Measurements from ENCODE around the gene DHX9. TPM values are rescaled to one million over a fixed set of nuclear protein-coding genes. Genes with fewer than 3 reads are reported as not detected.
"Not testable (repeated sequence)": the region's sequence is repeated elsewhere in the genome, so short reads cannot be mapped to it uniquely, and the experiment has no call there.

DHX9 gene
- polyA plus RNA-seq, 1 donor: 159 TPM

GRCh38 chr1:182885591-182885990 is 46.4 kb downstream of the DHX9 start:
- Histone ChIP-seq H3K9me3 (ENCODE audit: control insufficient read depth, low read depth, low read length) (no peaks in the 10 kb centered on the region), H3K27ac (ENCODE audit: low read length) (no peak overlapping the region), H3K36me3 (ENCODE audit: control insufficient read depth, insufficient read depth, low read length) (peaks cover 75% of the 10 kb centered on the region), H3K27me3 (ENCODE audit: control insufficient read depth, insufficient read depth, low read length) (no peaks in the 10 kb centered on the region), H3K4me1 (ENCODE audit: control insufficient read depth, insufficient read depth, low read length) (no peaks in the 10 kb centered on the region), H3K4me3 (ENCODE audit: low read length) (no peak overlapping the region)
- 100% methylated on average over 2 of the region's 3 CpGs for WGBS (ENCODE audit: insufficient coverage, low lambda C conversion rate)
- DNase-seq: no peak

- no peaks in the 10 kb centered on the region for H3K9me3 ChIP-seq (ENCODE audit: control insufficient read depth, low read depth, low read length)
- no peak overlapping the region for H3K27ac ChIP-seq (ENCODE audit: low read length)
- no peak for DNase-seq
- no peaks in the 10 kb centered on the region for H3K27me3 ChIP-seq (ENCODE audit: control insufficient read depth, insufficient read depth, low read length)
- H3K36me3 ChIP-seq (ENCODE audit: control insufficient read depth, insufficient read depth, low read length): peaks cover 63% of the 10 kb centered on the region
- no peak overlapping the region for H3K4me3 ChIP-seq (ENCODE audit: low read length)
- H3K4me1 ChIP-seq (ENCODE audit: control insufficient read depth, insufficient read depth, low read length): no peaks in the 10 kb centered on the region
- 100% methylated on average over 2 of the region's 11 CpGs for WGBS (ENCODE audit: insufficient coverage, low lambda C conversion rate)
Observed at GRCh38 chr1:182886985-182887384, 47.8 kb downstream of the DHX9 start.

GRCh38 chr1:182888736-182889531 is 49.8 kb downstream of the DHX9 start:
- Histone ChIP-seq H3K27ac (ENCODE audit: low read length) (no peak overlapping the region), H3K27me3 (ENCODE audit: control insufficient read depth, insufficient read depth, low read length) (no peaks in the 10 kb centered on the region), H3K9me3 (ENCODE audit: control insufficient read depth, low read depth, low read length) (no peaks in the 10 kb centered on the region), H3K36me3 (ENCODE audit: control insufficient read depth, insufficient read depth, low read length) (peaks cover 46% of the 10 kb centered on the region), H3K4me3 (ENCODE audit: low read length) (no peak overlapping the region), H3K4me1 (ENCODE audit: control insufficient read depth, insufficient read depth, low read length) (no peaks in the 10 kb centered on the region)
- 70% methylated on average over 2 of the region's 7 CpGs for WGBS (ENCODE audit: insufficient coverage, low lambda C conversion rate)
- DNase-seq: no peak

- H3K36me3 ChIP-seq (ENCODE audit: control insufficient read depth, insufficient read depth, low read length): peaks cover 36% of the 10 kb centered on the region
- no peak overlapping the region for H3K4me3 ChIP-seq (ENCODE audit: low read length)
- H3K9me3 ChIP-seq (ENCODE audit: control insufficient read depth, low read depth, low read length): no peaks in the 10 kb centered on the region
- H3K27me3 ChIP-seq (ENCODE audit: control insufficient read depth, insufficient read depth, low read length): no peaks in the 10 kb centered on the region
- H3K27ac ChIP-seq (ENCODE audit: low read length): no peak overlapping the region
- no CpG with 5 or more reads among the region's 6 CpGs for WGBS (ENCODE audit: insufficient coverage, low lambda C conversion rate)
- H3K4me1 ChIP-seq (ENCODE audit: control insufficient read depth, insufficient read depth, low read length): no peaks in the 10 kb centered on the region
- no peak for DNase-seq
Observed at GRCh38 chr1:182889997-182890396, 50.9 kb downstream of the DHX9 start.

GRCh38 chr1:182890927-182891610 is 51.9 kb downstream of the DHX9 start:
- Histone ChIP-seq H3K9me3 (ENCODE audit: control insufficient read depth, low read depth, low read length) (no peaks in the 10 kb centered on the region), H3K27me3 (ENCODE audit: control insufficient read depth, insufficient read depth, low read length) (no peaks in the 10 kb centered on the region), H3K4me1 (ENCODE audit: control insufficient read depth, insufficient read depth, low read length) (no peaks in the 10 kb centered on the region), H3K4me3 (ENCODE audit: low read length) (no peak overlapping the region), H3K36me3 (ENCODE audit: control insufficient read depth, insufficient read depth, low read length) (peaks cover 29% of the 10 kb centered on the region), H3K27ac (ENCODE audit: low read length) (no peak overlapping the region)
- WGBS (ENCODE audit: insufficient coverage, low lambda C conversion rate): 60% methylated on average over 1 of the region's 9 CpGs
- no peak for DNase-seq

GRCh38 chr1:182897696-182898095 is 58.5 kb downstream of the DHX9 start:
- no peaks in the 10 kb centered on the region for H3K4me1 ChIP-seq (ENCODE audit: control insufficient read depth, insufficient read depth, low read length)
- no peaks in the 10 kb centered on the region for H3K27me3 ChIP-seq (ENCODE audit: control insufficient read depth, insufficient read depth, low read length)
- H3K4me3 ChIP-seq (ENCODE audit: low read length): no peak overlapping the region
- WGBS (ENCODE audit: insufficient coverage, low lambda C conversion rate): no CpG with 5 or more reads among the region's 2 CpGs
- H3K9me3 ChIP-seq (ENCODE audit: control insufficient read depth, low read depth, low read length): no peaks in the 10 kb centered on the region
- no peak for DNase-seq
- no peaks in the 10 kb centered on the region for H3K36me3 ChIP-seq (ENCODE audit: control insufficient read depth, insufficient read depth, low read length)
- H3K27ac ChIP-seq (ENCODE audit: low read length): no peak overlapping the region

GRCh38 chr1:182901946-182902345 is 62.8 kb downstream of the DHX9 start:
- not testable (repeated sequence) for DNase-seq; H3K4me1 ChIP-seq (ENCODE audit: control insufficient read depth, insufficient read depth, low read length)
- WGBS (ENCODE audit: insufficient coverage, low lambda C conversion rate): 60% methylated on average over 1 of the region's 5 CpGs

GRCh38 chr1:182905321-182905720 is 66.2 kb downstream of the DHX9 start:
- H3K27ac ChIP-seq (ENCODE audit: low read length): no peak overlapping the region
- no peaks in the 10 kb centered on the region for H3K27me3 ChIP-seq (ENCODE audit: control insufficient read depth, insufficient read depth, low read length)
- 100% methylated on average over 2 of the region's 2 CpGs for WGBS (ENCODE audit: insufficient coverage, low lambda C conversion rate)
- no peak overlapping the region for H3K4me3 ChIP-seq (ENCODE audit: low read length)
- DNase-seq: no peak
- H3K36me3 ChIP-seq (ENCODE audit: control insufficient read depth, insufficient read depth, low read length): no peaks in the 10 kb centered on the region
- H3K4me1 ChIP-seq (ENCODE audit: control insufficient read depth, insufficient read depth, low read length): no peaks in the 10 kb centered on the region
- H3K9me3 ChIP-seq (ENCODE audit: control insufficient read depth, low read depth, low read length): no peaks in the 10 kb centered on the region

More at GRCh38 chr1:182901946-182902345, 62.8 kb downstream of the DHX9 start:
- H3K36me3 ChIP-seq (ENCODE audit: control insufficient read depth, insufficient read depth, low read length); H3K27me3 ChIP-seq (ENCODE audit: control insufficient read depth, insufficient read depth, low read length); H3K27ac ChIP-seq (ENCODE audit: low read length); H3K4me3 ChIP-seq (ENCODE audit: low read length); H3K9me3 ChIP-seq (ENCODE audit: control insufficient read depth, low read depth, low read length): not testable (repeated sequence)

GRCh38 chr1:182909578-182909977 is 70.4 kb downstream of the DHX9 start:
- no peak overlapping the region for H3K4me3 ChIP-seq (ENCODE audit: low read length)
- no peaks in the 10 kb centered on the region for H3K36me3 ChIP-seq (ENCODE audit: control insufficient read depth, insufficient read depth, low read length)
- H3K27me3 ChIP-seq (ENCODE audit: control insufficient read depth, insufficient read depth, low read length): no peaks in the 10 kb centered on the region
- no peak overlapping the region for H3K27ac ChIP-seq (ENCODE audit: low read length)
- 100% methylated on average over 1 of the region's 4 CpGs for WGBS (ENCODE audit: insufficient coverage, low lambda C conversion rate)
- H3K4me1 ChIP-seq (ENCODE audit: control insufficient read depth, insufficient read depth, low read length): no peaks in the 10 kb centered on the region
- peaks cover 3% of the 10 kb centered on the region for H3K9me3 ChIP-seq (ENCODE audit: control insufficient read depth, low read depth, low read length)
- DNase-seq: no peak

GRCh38 chr1:182910143-182910542 is 71.0 kb downstream of the DHX9 start:
- no peaks in the 10 kb centered on the region for H3K4me1 ChIP-seq (ENCODE audit: control insufficient read depth, insufficient read depth, low read length)
- WGBS (ENCODE audit: insufficient coverage, low lambda C conversion rate): no CpG with 5 or more reads among the region's 1 CpG
- H3K27me3 ChIP-seq (ENCODE audit: control insufficient read depth, insufficient read depth, low read length): no peaks in the 10 kb centered on the region
- no peak for DNase-seq
- peaks cover 3% of the 10 kb centered on the region for H3K9me3 ChIP-seq (ENCODE audit: control insufficient read depth, low read depth, low read length)
- no peak overlapping the region for H3K27ac ChIP-seq (ENCODE audit: low read length)
- H3K4me3 ChIP-seq (ENCODE audit: low read length): no peak overlapping the region
- H3K36me3 ChIP-seq (ENCODE audit: control insufficient read depth, insufficient read depth, low read length): no peaks in the 10 kb centered on the region

All from large intestine (tissue), 3 donors.